Panc1 (cell line): ENCODE results near the gene DUSP15.

ENCODE experiments used
- CTCF ChIP-seq: fragments of 450-650 bp; IDR thresholded peaks from 2 replicates; pipeline ENCODE4 v1.5.1; 2017; ENCODE audit warnings: mild to moderate bottlenecking
- POLR2AphosphoS5 ChIP-seq: IDR thresholded peaks from 2 replicates; pipeline ENCODE4 v1.6.1; 2012; ENCODE audit warnings: mild to moderate bottlenecking, low read depth, low read length, moderate library complexity
- REST ChIP-seq, 2 experiments: IDR thresholded peaks; 2 replicates each; pipeline ENCODE4 v1.6.1; 2011 to 2012; ENCODE audit warnings: low read depth in 2 of 2, control low read depth in 1 of 2, low read length in 1 of 2, mild to moderate bottlenecking in 1 of 2, moderate library complexity in 1 of 2; ENCODE audit not compliant: insufficient read depth in 1 of 2
- SIN3A ChIP-seq: IDR thresholded peaks from 2 replicates; pipeline ENCODE4 v1.6.1; 2012; ENCODE audit warnings: low read depth, mild to moderate bottlenecking, low read length, moderate library complexity, borderline replicate concordance; ENCODE audit not compliant: insufficient read depth
- TCF7L2 ChIP-seq: IDR thresholded peaks from 2 replicates; pipeline ENCODE4 v1.6.1; 2011; ENCODE audit warnings: mild to moderate bottlenecking, low read depth, low read length, inconsistent platforms

DNA sequence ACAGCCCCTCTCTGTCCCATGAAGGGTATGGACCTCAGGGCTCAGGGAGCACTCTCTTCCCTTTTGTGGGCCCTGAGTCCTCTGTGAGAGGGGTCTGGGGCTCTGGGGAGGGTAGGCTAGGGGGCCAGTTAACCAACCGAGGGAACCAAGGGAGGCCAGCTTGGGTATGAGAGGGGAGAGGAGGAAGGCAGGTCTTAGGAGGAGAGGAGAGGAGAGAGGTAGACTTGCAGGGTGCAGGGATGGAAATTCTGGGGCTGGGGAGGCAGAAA, 720 bp downstream of the DUSP15 start:
- TF ChIP-seq TCF7L2, result no peak
- no peak for TF ChIP-seq CTCF
- no peak for TF ChIP-seq REST (IDR thresholded peaks at IDR 0.05; ENCODE audit: insufficient read depth in 1 of 2, low read depth in 2 of 2, low read length in 1 of 2)
- no peak for TF ChIP-seq POLR2AphosphoS5
- TF ChIP-seq SIN3A, result no peak
